Airway epithelial cell (primary cell): ENCODE measurements around the gene SLC25A36. TPM values are rescaled to one million over a fixed set of nuclear protein-coding genes. Genes with fewer than 3 reads are reported as not detected.

ENCODE experiments used
- total RNA-seq: library from RNA; depleted of rRNA; stranded (reverse); fragments of >200 nt; gene quantifications from 2 replicates; pipeline ENCODE4 v1.2.3, GENCODE V29; 2015

The SLC25A36 gene
- 21.4 and 30.5 TPM in 2 replicates for total RNA-seq

GRCh38 chr3:140941434-140942220, at the start of gene SLC25A36:
Gene SLC25A36, plus strand, starts transcription at chr3:140941836. Its CDS starts 219 bp downstream, at chr3:140942055.

Other genes with a start within 250 kb of the SLC25A36 start
- 0.07 TPM in 1 of 2 replicates, not detected in the other for gene SPSB4, start 109.5 kb downstream of the SLC25A36 start, total RNA-seq